ENCODE measurements around the gene HOXD9. TPM values are rescaled to one million over a fixed set of nuclear protein-coding genes. Genes with fewer than 3 reads are reported as not detected.
A peak's percentile ranks its signal among the peaks of the same experiment; 100 is the strongest.

Gene HOXD9
- total and polyA plus RNA-seq, 8 donors = 0.18 to 0.76 (median 0.49) TPM; not detected in 4

DNA sequence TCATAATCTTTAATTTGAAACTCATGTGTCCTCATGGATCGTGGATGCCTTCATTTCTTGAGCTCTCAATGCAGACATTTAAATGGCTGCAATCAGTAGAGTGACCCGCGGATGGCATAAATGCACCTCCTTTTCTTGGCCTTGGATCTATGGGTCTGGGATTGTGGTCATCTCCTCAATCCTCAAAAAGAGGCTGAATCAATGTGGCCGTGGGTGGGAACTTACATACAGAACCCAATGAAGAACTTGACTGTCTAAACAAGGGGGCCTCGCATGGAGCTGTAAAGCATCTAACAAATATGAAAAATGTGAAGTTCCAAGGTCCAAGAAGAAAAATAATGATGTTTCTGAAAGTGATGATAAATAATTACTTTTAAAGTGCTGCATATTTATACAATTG, 27.1 kb upstream of the HOXD9 start:
- no peak overlapping the region for H3K27ac ChIP-seq
- TF ChIP-seq, protein P1, sequence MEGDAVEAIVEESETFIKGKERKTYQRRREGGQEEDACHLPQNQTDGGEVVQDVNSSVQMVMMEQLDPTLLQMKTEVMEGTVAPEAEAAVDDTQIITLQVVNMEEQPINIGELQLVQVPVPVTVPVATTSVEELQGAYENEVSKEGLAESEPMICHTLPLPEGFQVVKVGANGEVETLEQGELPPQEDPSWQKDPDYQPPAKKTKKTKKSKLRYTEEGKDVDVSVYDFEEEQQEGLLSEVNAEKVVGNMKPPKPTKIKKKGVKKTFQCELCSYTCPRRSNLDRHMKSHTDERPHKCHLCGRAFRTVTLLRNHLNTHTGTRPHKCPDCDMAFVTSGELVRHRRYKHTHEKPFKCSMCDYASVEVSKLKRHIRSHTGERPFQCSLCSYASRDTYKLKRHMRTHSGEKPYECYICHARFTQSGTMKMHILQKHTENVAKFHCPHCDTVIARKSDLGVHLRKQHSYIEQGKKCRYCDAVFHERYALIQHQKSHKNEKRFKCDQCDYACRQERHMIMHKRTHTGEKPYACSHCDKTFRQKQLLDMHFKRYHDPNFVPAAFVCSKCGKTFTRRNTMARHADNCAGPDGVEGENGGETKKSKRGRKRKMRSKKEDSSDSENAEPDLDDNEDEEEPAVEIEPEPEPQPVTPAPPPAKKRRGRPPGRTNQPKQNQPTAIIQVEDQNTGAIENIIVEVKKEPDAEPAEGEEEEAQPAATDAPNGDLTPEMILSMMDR (IDR thresholded peaks at IDR 0.05) = no peak
- TF ChIP-seq POLR2AphosphoS5 (IDR thresholded peaks at IDR 0.05) = no peak
- no peak for TF ChIP-seq EP300 (IDR thresholded peaks at IDR 0.05)
- no peak for TF ChIP-seq POLR2A (IDR thresholded peaks at IDR 0.05)

DNA sequence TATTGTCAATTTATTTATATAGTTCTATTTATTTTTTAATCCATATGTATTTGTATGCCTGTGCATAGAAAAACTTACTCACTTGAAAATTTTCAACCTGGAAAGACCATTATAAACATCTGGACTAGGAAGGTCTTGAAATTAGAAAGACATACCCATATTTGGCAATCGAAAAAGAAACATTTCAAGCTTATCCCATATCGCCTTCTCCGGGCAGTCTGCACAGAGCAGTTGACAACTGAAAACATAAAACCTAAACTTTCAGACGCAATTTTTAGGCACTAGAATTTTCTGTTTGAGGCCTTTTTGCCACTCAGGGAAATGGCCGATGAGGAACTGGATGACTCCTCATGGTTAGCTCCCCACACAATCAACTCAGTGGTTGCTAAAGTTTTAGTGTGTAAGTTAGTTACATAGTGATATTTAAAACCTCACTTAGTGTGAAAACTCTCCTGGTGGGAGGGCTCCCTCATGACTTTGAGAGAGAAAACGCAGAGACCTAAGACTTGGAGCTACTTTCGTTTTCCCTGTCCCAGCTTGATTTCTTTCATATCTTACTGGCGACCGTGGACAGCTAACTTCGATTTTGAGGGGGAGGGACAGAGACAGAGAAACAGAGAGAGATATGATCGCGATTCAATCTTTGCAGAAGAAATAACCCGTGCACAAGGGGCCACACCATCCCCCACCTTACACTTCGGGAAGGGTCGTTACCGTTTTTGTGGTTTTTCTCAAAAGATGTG, 26.1 kb upstream of the HOXD9 start:
- Histone ChIP-seq H3K4me3 (peak overlapping the region; percentile 38 to 59 (median 46)), H3K27ac (no peak overlapping the region), H3K36me3 (no peaks in the 10 kb centered on the region), H3K4me1 (peaks cover 32 to 72% (median 53%) of the 10 kb centered on the region in 4 donors), H3K9me3 (peaks cover 0 to 14% (median 2%) of the 10 kb centered on the region in 4 donors), H3K27me3 (peaks cover 73 to 100% (median 100%) of the 10 kb centered on the region in 3 donors)
- TF ChIP-seq, protein P1 (IDR thresholded peaks at IDR 0.05) = no peak
- no peak for TF ChIP-seq EP300 (IDR thresholded peaks at IDR 0.05)
- no peak for TF ChIP-seq POLR2A (IDR thresholded peaks at IDR 0.05)
- no peak for TF ChIP-seq POLR2AphosphoS5 (IDR thresholded peaks at IDR 0.05)
- 7 to 11% (median 10%) methylated on average over 16 of the region's 16 CpGs for WGBS, 5 donors
- no peak for DNase-seq
- intact Hi-C loops (cut with DNase I; ENCODE audit: low total_unique reads) = loop anchor here (5.0 kb wide), 1 partner anchor 409 kb away; no protein-coding TSS in a partner anchor

More for the DNA sequence above, 27.1 kb upstream of the HOXD9 start:
- intact Hi-C loops (cut with DNase I; ENCODE audit: low total_unique reads) = loop anchor here (5.0 kb wide), 1 partner anchor 408 kb away; no protein-coding TSS in a partner anchor
- H3K4me3 ChIP-seq = no peak overlapping the region
- H3K4me1 ChIP-seq = peaks cover 32 to 68% (median 53%) of the 10 kb centered on the region in 4 donors
- no peak for DNase-seq
- peaks cover 0 to 14% (median 2%) of the 10 kb centered on the region in 4 donors for H3K9me3 ChIP-seq
- 10 to 18% (median 16%) methylated on average over 5 of the region's 5 CpGs for WGBS, 5 donors
- no peaks in the 10 kb centered on the region for H3K36me3 ChIP-seq
- peaks cover 72 to 100% (median 100%) of the 10 kb centered on the region in 3 donors for H3K27me3 ChIP-seq

DNA sequence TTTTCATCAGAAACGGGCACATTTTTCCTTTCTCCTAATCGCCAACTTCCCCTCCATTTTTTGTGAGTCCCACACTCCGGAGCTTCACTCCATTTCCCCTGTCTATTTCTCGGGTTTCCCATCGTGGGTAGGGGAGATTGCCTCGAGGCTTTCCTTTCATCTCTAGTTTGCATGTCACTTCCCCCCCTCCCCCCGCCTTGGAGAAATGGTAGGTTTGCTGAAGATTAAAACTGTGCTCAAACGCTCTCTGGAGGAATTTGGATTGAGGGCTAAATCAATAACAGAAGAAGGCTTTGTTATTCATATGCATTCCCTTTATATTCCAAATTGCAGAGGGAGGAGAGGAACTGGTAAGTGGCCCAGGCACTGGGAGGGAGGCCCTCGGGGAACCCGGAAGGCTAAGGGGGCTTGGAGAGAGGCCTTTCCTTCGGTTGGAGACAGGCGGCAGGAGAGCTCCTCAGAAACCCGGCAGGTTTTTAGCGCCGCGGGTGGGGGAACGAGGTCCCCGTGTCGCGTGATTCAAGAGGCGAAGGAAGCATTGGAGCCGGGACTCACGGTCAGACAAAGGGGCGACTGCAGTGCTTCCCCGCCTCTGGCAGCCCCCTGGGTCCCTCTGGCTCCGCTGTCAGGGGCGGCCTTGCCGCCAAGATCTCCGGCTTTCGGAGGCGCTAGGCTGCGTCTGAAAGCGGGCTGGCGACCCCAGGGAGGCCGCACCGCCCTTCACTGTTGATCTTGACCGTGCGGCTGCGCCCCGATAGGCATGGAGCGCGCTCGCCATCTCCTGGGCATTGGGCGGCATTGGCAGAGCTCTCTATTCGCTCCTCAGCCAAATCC, 25.3 kb upstream of the HOXD9 start:
- no peaks in the 10 kb centered on the region for H3K36me3 ChIP-seq
- H3K27me3 ChIP-seq = peaks cover 69 to 100% (median 100%) of the 10 kb centered on the region in 3 donors
- intact Hi-C loops (cut with DNase I; ENCODE audit: low total_unique reads) = loop anchor here (5.0 kb wide), 1 partner anchor 410 kb away; no protein-coding TSS in a partner anchor
- peaks cover 32 to 65% (median 46%) of the 10 kb centered on the region in 4 donors for H3K4me1 ChIP-seq
- TF ChIP-seq POLR2A (IDR thresholded peaks at IDR 0.05) = no peak
- TF ChIP-seq, protein P1 (IDR thresholded peaks at IDR 0.05) = peak in 5 of 7 experiments; percentile 52 to 81 (median 78)
- TF ChIP-seq POLR2AphosphoS5 (IDR thresholded peaks at IDR 0.05) = peak in 1 of 3 donors; percentile 13
- H3K9me3 ChIP-seq = peaks cover 0 to 14% (median 2%) of the 10 kb centered on the region in 4 donors
- 1 to 4% (median 2%) methylated on average over 27 to 45 of the region's 45 CpGs for WGBS, 5 donors
- H3K27ac ChIP-seq = no peak overlapping the region
- peak; percentile 76 to 86 for DNase-seq
- peak overlapping the region; percentile 38 to 59 (median 46) for H3K4me3 ChIP-seq

DNA sequence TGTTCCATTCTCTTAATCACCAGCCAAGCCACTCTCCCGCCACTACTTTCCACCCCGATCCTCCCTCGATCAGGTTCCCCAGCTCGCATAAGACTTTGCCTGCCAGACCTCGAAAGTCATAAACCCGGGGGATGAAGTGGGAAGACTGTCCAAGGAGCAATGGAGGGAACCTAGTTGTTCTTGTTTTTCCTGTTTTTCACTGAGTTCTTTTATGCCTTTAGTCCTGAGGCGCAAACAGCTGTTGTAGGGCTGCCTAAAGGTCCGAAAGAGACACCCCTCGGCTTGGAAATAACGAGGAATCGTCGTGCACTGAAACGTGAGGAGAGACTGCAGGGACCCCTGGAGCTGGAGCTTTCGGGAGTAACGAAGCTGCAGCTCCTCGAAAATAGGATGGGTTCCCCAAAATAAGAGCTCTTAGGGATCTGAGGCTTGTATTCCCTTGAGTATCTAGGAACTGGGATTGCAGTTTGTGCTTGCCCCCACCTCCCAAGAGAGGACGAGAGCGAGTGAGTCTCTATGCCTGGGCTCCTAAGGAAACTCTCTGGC, 24.6 kb upstream of the HOXD9 start:
- Histone ChIP-seq H3K27ac (no peak overlapping the region), H3K4me1 (peaks cover 27 to 59% (median 40%) of the 10 kb centered on the region in 4 donors), H3K27me3 (peaks cover 67 to 100% (median 100%) of the 10 kb centered on the region in 3 donors), H3K36me3 (no peaks in the 10 kb centered on the region), H3K4me3 (peak overlapping the region in 2 of 4 donors; percentile 48 to 59), H3K9me3 (peaks cover 0 to 8% (median 2%) of the 10 kb centered on the region in 4 donors)
- TF ChIP-seq, protein P1 (IDR thresholded peaks at IDR 0.05) = no peak
- no peak for TF ChIP-seq POLR2AphosphoS5 (IDR thresholded peaks at IDR 0.05)
- 2 to 6% (median 3%) methylated on average over 16 to 18 of the region's 18 CpGs for WGBS, 5 donors
- no peak for DNase-seq
- intact Hi-C loops (cut with DNase I; ENCODE audit: low total_unique reads) = loop anchor here (5.0 kb wide), 1 partner anchor 411 kb away; no protein-coding TSS in a partner anchor

Data from stomach (tissue), 9 donors.